Stimulated activated CD8-positive, alpha-beta memory T cell treated with anti-CD3 and anti-CD28 coated beads, Interleukin-7, amount 100 ng/mL, for 4 hours (primary cell): ENCODE data around the gene VPS13D.

ENCODE experiments used
- DNase-seq, 2 donors: peaks; one replicate each; pipeline ENCODE4 v3.0.0-alpha.2; 2020; ENCODE audit warnings: low read depth in 2 of 2

The VPS13D gene

DNA sequence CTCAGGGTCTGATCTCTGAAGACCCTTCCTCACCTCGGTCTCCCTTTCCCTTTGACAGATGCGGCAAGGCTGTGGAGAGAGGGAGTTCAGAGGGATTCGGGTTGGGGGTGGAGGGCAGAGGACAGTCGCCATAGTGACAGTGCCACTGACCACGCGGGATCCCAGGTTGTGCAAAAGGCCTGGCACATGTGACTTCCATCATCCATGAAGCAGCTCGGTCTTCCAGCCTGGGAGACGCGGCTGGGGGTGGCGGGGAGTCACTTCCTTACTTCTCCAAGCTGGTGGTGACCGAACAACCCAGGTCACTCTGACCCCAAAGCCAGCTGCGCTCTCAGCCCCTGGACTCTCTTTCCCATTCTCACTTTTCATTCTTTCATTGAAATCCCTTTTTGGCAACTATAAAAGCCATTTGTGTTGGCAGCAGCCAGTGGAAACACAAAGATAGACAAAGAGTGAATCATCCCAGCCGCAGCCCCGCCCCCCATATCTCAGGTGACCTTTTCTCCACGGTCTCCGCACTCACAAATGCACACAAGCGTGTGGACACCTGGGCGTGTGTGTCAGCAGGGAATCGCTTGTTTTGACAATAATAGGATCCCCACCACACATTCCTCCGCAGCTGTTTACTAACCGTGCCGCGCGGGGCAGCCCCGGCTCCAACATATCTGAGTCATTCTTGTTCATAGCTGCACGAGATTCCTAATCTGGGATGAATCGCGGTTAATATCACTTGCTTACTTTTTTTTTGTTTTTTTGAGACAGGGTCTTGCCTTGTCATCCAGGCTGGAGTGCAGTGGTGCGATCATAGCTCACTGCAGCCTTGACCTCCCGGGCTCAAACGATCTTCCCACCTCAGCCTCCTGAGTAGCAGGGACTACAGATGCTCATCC is 319.9 kb downstream of the VPS13D start:
- DNase-seq = no peak

DNA sequence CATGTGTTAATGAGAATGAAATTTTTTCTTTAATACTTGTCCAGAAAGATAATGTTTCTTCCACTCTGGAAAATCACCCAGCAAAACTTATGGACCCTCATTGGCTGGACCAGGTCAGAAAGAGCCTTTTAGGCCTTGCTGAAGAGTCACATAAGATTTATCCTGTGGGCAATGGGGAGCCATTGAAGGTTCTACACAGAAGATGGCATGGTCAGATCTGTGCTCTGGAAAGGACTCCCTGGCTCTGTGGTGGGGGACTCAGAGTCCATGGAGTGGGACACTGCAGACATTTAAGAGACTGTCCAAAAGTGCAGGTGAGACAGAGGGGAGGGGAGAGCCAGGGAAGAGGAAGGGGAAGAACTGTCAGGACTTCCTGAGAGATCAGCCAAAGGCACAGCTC is 321.8 kb downstream of the VPS13D start:
- DNase-seq = no peak

DNA sequence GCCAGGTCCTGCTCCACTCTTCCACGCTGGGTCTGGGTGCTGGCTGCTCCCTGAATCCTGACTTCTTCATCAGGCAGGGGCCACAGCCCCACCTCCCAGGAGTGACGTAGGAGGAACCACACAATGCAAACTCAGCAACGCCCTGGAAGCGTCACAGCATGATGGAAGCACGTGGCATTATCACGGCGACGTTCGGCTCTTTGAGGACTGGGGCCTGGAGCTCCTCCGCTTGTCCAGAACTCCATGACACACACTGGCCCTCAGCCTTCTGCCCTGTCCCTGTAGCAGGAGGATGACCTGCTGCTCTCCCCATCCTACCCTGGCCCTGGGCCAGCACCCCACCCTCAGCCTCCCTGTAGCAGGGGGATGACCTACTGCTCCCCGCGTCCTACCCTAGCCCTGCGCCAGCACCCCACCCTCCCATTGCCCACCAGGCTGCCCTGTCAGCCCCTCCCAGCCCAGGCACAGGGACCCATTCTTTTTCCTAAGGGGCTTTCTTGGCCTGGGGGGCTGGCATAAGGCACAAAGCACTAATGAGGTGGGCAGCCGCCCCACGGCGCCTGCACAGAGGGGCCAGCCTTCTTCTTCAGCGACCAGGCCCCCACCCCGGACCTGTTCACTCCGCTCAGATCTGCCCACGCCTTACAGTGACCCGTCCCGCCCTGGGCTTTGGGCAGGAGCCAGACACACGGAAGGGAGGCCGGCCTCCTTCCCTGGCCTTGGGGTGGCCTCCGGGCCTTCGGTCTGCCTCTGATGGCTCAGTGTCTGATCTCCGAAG is 322.5 kb downstream of the VPS13D start:
- no peak for DNase-seq

DNA sequence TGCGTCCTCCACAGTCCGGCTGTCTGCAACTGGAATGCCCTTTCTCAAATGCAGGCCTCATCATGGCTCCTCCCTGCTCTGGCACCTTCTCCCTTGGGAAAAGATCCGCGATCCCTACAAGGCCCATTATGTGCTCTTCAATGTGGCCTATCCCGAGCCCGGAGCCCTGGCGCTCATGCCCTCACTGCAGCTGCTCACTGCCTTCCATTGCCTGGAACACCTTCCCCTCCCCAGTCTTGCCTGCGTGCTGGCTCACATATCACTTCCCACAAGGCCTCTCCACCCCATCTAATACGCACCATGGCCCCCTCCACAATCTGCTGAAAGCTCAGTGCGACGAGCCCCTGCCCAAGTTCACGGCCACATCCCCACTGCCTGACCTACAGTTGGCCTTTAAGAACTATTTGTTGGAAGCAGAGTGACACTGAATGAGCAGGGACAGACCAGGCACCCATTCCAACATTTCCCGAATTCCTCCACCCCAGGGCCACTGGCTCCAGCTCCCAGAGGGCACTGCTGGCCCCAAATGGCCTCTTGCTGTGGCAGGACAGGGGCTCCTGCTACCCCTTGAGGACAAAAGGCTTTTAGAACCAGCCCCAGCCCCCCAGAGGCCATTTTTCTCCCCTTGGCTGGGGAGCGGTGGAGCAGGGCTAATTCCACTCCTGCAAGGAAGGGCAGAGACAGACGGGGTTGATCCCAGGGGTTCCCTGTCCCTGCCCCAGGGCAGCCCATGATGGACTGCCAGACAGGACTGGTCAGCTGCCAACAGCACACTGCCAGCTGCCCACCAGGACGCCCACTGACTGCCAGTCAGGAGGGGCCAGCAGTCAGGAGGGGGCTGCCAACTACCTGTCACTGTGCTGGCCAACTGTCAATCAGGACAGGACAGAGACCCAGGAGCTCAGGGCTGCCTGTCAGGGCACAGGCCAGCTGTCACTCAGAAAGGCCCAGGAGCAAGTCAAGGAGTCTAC is 323.4 kb downstream of the VPS13D start:
- no peak for DNase-seq

DNA sequence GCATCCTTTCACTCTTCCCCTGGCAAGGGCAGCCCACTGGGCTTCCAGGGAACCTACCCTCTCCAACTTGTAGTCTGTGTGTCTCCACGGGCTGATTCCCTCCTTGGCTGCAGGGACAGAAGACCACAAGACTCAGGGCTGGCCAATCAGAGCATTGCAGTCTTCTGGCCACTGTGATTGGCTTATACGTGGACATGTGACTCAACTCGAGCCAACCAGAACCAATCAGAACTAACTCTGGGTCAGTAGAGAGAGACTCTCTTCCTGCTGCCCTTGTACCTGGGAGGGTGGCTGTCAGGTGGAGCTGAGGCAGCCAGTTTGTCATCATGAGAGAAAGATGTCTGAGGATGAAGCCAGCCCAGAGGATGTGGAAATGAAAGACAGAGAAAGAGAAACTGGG is 324.1 kb downstream of the VPS13D start:
- no peak for DNase-seq

DNA sequence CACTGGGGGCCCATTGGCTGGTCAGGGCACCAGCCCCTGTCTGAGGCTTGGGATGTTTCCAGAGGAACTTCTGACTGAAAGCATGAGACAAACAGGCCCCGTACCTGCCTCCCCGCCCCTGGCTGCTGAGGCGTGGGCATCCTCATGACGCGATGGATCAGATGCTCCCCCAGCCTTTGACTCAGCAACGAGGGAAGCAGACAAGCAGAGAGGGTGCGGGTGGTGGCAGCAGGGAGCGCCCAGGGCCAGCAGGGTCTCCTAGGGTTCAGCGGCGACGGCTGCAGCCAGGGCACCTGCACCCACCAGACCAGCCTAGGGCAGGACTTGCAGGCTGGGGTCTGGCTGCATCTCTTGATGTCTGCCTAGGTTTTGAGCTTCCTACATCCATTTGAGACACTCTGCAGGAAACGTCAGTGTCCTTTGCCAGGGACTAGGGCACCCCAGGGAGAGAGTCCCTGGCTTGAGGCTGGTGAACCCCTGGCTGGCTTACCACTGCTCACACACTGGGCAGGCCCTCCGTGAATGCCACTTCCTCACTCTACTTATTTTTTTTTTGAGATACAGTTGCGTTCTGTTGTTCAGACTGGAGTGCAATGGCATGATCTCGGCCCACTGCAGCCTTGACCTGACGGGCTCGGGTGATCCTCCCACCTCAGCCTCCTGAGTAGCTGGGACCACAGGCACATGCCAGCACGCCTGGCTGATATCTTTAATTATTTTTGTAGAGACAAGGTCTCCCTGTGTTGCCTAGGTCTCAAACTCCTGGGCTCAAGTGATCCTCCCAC is 324.9 kb downstream of the VPS13D start:
- DNase-seq = no peak

DNA sequence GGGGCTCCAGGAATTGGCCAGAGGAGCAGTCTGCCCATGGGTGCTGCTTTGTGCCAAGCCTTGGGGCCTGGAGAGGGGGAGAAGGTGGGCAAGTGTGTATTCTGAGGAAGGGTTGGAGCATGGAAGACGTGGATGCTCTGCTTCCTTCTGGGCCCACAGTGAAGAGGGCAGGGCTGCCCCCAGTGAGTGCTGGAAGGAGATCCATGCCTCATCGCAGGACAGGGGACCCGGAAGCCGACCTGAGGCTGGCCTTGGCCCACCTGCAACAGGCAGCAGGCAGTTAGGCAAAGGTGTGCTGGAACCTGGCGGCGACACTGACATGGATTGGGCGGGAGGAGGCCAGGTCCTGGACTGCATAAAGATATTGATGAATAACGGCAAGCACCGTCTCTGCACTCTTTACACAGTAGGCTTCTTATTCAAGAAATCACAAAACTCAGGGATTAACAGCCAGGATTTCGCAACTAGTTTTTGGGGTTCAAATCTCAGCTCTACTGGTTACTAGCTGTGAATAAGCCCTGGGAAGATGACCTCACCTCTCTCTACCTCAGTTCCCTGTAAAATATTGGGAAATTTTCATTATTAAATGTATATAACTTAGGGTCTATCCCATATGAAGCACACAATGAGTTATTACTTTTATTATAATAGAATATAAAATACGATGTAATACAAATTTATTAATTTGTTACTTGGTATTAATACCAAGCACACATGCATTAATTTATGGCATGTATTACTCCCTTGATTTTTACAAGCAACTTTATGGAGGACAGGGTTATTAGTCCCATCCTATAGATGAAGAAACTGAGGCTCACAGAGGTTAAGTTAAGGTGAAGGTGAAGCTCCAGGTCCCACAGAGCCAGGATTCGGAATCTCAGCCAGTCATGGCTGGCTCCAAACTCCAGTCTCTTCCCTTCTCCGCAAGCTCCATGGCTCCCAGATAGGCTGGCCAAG is 325.9 kb downstream of the VPS13D start:
- DNase-seq = no peak

DNA sequence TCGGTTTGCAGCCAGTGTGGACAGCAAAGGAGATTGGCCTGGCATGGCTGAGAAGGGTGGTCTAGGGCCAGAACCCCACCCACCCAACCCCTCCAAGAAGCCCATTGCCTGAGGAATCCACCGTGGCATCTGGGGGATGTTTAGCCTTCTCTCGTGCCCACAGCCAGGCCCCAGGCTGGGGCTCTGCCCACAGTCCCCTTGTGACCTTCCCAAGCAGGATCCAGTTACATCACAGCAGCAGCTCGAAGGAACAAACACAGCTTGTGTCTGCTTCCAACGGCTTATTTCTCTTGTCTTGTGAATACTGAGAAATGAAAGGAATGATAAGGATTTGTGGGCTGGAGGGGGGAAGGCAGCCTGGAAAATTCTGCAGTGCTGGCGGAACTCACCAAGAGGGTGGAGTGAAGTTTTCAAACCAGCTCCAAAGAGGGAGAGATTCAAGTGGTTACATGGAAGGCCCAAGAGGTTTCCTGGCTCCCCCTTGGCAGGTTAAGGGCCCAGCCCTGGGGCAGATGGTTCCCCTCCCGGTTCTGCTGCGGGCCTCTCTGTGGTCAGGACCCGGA is 326.6 kb downstream of the VPS13D start:
- DNase-seq = no peak

DNA sequence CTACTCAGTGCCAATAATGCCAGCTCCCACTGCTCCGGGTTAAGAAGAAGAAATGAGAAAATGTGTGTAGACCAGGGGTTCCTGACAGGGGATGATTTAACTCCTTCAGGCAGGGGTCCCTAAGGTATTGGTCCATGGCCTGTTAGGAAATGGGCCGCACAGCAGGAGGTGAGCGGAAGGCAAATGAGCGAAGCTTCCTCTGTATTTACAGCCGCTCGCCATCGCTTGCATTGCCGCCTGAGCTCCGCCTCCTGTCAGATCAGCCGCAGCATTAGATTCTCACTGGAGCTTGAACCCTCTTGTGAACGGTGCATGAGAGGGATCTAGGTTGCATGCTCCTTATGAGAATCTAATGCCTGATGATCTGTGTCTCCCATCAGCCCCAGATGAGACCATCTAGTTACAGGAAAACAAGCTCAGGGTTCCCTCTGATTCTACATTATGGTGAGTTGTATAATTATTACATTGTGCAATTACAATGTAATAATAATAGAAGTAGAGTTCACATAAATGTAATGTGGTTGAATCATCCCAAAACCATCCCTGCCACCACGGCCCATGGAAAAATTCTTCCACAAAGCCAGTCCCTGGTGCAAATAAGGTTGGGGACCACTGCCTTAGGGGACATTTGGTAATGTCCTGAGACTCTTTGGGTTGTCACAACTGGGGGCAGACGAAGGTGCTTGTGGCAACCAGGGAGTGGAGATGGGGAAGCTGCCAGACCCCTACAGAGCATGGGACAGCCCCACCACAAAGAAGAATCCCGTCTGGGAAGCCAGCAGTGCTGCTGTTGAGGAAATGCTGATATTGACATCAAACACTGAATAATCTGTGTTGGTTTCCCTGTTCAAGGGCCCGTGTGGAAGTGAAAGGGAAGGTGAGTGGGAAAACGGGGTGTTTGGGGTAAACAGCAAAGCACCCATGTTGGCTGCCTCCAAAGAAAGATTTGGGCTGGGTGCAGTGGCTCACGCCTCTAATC is 327.4 kb downstream of the VPS13D start:
- no peak for DNase-seq

DNA sequence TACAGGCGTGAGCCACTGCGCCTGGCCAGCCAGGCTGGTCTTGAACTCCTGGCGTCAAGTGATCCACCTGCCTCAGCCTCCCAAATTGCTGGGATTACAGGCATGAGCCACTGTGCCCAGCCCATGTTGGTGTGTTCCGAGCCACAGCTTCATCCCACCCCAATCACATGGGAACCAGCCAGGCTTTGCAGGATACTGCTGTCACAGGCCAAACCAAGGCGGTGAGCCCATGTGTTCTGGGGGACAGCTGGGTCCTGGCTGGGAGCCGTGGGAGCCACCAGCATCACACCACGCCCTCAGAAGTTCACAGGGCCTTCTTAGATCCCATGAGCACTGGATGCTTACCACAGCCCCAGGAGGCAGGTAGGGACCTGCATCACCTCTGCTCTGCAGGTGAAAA is 331.3 kb downstream of the VPS13D start:
- no peak for DNase-seq
